Measurements from ENCODE around the gene VKORC1L1.
"Not testable (repeated sequence)": the region's sequence is repeated elsewhere in the genome, so short reads cannot be mapped to it uniquely, and the experiment has no call there.

VKORC1L1 gene

DNA sequence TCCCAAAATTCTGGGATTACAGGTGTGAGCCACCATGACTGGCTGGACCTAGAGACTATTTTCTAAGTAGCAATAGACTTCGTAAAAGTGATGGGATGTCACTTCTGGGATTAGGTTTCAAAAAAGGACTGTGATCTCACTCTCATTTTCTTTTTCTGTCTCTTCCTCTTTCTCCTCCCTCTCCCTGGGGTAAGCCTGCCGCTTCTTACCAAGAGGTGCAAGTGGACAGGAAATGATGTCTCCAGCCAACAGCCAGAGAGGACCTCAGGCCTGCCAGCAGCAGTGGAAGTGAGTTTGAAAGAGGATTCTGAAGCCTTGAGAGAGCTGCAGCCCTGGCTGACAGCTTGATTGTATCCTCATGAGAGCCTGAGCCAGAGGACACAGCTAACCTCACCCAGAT lies 1.4 kb upstream of the VKORC1L1 start:
- not testable (repeated sequence) for H3K9me3 Mint-ChIP-seq; H3K4me1 Mint-ChIP-seq; DNase-seq (ENCODE audit: low spot score in 2 of 2); H3K4me3 Mint-ChIP-seq; H3K27ac Mint-ChIP-seq; ATAC-seq
- peaks cover 14% of the 10 kb centered on the region for H3K36me3 Mint-ChIP-seq

DNA sequence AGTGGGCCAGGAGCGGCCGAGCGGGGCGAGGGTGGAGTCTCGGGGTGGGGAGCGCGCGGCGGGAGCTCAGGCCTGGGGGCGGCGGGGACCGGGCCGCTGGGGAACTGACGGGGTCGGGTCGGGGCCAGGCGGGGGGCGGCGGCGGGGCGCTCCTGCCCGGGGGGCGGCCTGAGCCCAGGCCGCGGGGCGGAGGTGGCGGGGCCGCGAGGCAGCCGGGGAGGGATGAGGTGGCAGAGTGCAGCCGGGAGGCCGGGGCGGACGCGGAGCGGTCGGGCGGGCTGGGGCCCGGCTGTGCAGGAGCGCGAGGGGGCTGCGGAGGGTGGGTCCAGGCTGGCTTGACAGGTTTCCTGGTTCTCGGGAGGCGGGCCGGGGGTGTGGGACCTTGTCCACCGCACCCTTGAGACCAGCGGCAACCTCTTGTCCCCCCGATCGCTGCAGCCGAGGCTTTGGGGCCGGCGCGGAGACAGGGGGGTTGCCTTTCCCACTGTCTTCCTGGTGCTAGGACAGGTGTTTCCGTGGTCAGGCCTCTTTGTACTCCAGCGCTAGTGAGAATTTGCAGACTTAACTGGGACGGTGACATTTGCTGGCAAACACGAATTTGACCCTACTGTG lies 814 bp downstream of the VKORC1L1 start:
- H3K4me3 Mint-ChIP-seq: peak overlapping the region; percentile 70
- H3K36me3 Mint-ChIP-seq: peaks cover 14% of the 10 kb centered on the region
- ATAC-seq: peak; percentile 68
- peak in 1 of 2 donors; percentile 75 for DNase-seq (ENCODE audit: low spot score in 2 of 2)
- H3K9me3 Mint-ChIP-seq, H3K27ac Mint-ChIP-seq, H3K4me1 Mint-ChIP-seq: not testable (repeated sequence)

DNA sequence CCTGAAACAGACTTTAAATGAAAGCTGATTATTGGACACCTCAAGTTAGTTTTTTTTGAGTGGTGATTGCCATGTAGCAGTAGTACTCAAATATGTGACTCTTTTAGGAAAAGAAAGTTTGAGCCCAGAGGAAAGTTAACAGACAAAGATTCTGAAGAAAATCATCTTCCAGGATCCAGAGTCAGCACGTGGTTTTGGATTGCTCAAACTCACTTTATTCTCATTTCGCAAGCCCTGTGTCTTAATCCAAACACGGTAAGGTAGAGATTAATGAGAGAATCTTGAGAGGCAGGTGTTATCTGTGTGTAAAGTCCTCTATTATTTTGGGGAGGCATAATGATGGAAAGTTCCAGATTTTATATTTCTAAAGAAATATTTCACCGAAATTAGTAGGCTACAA lies 2.8 kb downstream of the VKORC1L1 start:
- not testable (repeated sequence) for H3K27ac Mint-ChIP-seq; DNase-seq (ENCODE audit: low spot score in 2 of 2); H3K9me3 Mint-ChIP-seq; ATAC-seq; H3K4me3 Mint-ChIP-seq
- H3K36me3 Mint-ChIP-seq: peaks cover 21% of the 10 kb centered on the region
- H3K4me1 Mint-ChIP-seq: peaks cover 14% of the 10 kb centered on the region

DNA sequence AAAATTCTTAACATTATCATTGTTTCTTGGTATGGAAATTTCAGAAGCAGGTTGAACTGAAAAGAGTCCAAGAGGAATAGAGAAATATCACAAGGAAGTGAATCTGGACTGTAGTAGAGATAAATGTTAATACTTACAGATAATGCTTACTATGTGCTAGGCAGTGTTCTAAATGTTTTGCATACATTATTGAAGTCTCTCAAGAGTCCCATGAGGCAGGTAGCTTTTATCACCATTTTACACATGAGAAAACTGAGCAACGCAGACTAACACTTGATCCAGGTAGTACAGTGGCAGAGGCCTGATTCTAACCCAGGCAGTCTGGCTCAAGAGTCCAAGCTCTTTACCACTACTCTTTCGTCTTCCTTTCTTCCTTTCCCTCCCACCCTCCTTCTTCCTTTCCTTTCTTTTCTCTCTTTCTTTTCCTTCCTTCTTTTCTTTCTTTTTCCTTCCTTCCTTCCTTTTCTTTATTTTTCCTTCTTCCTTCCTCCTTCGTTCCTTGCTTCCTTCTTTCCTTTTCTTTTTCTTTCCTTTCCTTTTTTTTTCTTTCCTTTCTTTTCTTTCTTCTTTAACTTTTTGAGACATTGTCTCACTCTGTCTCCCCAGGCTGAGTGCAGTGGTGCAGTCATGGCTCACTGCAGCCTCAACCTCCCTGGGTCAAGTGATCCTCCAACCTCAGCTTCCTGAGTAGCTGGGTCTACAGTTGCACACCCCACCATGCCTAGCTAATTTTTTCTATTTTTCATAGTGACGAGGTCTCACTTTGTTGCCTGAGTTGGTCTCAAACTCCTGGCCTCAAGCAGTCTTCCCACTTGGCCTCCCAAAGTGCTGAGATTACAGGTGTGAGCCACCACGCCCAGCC lies 6.6 kb downstream of the VKORC1L1 start:
- H3K4me3 Mint-ChIP-seq; H3K9me3 Mint-ChIP-seq; ATAC-seq; DNase-seq (ENCODE audit: low spot score in 2 of 2): not testable (repeated sequence)
- Mint-ChIP-seq H3K36me3 (peaks cover 16% of the 10 kb centered on the region), H3K27ac (peak overlapping the region; percentile 8), H3K4me1 (peaks cover 14% of the 10 kb centered on the region)

DNA sequence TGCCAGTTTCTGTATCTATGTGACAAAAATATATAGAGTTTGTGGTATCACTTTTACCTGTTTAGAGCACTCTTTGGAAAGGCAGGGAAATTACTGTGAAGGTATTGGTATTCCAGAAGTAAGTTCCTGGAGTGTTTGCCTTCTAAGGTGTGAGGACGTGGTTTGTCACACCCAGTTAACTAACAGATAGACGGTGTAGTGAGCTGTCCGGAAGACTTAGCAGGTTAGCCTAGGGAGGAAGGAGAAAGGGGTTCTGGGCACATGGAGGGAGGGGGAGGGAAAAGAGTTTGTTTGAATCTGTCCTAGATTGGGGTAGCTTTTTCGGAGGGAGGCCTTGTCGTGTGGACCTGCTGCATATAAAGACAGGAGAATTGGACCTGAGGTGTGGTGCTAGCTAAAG lies 7.4 kb downstream of the VKORC1L1 start:
- H3K4me3 Mint-ChIP-seq; ATAC-seq; H3K9me3 Mint-ChIP-seq; DNase-seq (ENCODE audit: low spot score in 2 of 2): not testable (repeated sequence)
- peaks cover 16% of the 10 kb centered on the region for H3K36me3 Mint-ChIP-seq
- H3K4me1 Mint-ChIP-seq: peaks cover 14% of the 10 kb centered on the region
- H3K27ac Mint-ChIP-seq: peak overlapping the region; percentile 8

DNA sequence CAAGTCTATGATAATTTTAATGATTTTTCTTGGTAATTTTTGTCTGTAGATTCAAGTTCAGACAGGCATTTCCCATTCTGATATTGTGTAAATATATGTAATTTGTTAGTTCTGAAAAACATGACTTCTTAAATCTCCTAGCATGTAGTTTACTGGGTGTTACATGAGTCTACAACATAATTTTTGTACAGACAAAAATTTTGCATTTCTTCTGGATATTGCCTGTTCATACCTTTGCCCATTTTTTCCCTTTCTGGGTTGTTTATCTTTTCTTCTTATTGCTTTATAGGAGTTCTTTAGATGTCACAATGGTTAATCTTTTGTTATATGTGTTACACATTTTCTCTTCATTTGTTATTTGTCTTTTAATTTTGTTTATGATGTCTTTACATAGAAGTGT lies 12.1 kb downstream of the VKORC1L1 start:
- H3K27ac Mint-ChIP-seq; H3K9me3 Mint-ChIP-seq; H3K4me3 Mint-ChIP-seq; DNase-seq (ENCODE audit: low spot score in 2 of 2); ATAC-seq: not testable (repeated sequence)
- peaks cover 14% of the 10 kb centered on the region for H3K36me3 Mint-ChIP-seq
- peaks cover 26% of the 10 kb centered on the region for H3K4me1 Mint-ChIP-seq

DNA sequence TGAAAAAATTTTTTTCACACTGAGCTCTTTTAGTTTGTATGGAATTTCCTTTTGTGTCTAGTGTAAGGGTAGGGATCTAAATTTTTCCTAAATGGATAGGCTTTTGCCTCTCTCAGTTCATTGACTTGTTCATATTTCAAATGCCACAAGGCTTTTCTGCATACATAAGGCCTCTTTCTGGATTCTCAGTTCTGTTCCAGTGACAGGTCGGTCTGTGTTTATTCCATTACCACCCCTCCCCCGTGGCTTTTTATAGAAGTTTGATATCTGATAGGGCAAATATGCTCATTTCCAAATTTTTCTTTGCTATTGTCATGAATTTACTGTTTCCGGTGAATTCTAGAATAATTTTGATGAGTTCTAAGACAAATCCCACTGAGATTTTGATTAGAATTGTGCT lies 12.7 kb downstream of the VKORC1L1 start:
- H3K9me3 Mint-ChIP-seq; DNase-seq (ENCODE audit: low spot score in 2 of 2); ATAC-seq; H3K4me3 Mint-ChIP-seq; H3K27ac Mint-ChIP-seq: not testable (repeated sequence)
- Mint-ChIP-seq H3K36me3 (peaks cover 19% of the 10 kb centered on the region), H3K4me1 (peaks cover 21% of the 10 kb centered on the region)

DNA sequence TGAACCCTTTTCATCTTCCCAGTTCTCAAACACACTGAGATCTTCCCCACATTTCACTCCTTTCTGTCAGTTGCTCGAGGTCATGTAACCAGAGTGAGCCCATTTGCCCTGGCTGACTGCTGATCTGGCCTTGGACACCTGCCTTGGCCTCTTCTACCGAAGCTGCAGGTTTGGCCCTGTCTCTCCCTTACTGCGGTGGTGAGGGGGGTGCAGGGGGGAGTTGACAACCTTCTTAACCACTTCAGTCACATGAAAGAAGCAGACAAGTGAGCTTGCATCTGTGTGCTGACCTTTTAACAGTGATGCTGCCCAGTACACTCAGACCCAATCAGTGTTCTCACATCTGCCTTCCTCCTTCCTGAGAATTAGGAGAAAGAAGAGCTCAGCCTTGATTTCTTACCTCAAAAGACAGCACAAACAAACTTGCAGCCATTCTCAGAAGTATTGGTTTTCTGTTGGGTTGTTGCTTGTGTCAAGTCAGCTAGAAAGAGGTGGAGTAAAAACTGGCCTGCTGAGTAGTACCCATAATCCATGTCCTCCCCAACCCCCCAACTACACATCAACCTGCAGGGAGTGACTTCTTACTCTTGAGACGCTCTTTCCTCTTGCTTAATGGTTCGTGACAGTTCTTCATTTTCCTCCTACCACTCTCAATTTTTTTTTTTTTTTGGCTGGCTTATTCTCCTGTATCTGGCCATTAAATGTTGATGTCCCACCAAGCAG lies 15.7 kb downstream of the VKORC1L1 start:
- H3K27ac Mint-ChIP-seq: not testable (repeated sequence)

DNA sequence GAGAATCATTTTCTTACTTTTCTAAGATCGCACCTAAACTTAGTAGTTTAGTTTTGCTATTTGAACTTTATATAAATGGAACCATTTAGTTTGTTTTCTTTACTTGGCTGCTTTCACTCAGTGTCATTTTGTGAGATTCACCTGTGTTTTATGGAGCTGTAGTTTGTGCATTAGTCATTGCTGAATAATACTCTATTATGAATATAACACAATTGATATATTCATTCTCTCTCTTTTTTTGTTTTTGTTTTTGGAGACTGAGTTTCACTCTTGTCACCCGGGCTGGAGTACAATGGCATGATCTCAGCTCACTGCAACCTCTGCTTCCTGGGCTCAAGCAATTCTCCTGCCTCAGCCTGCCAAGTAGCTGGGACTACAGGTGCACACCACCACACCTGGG lies 16.8 kb downstream of the VKORC1L1 start:
- not testable (repeated sequence) for H3K9me3 Mint-ChIP-seq; H3K27ac Mint-ChIP-seq; DNase-seq (ENCODE audit: low spot score in 2 of 2); ATAC-seq; H3K4me3 Mint-ChIP-seq
- peaks cover 26% of the 10 kb centered on the region for H3K4me1 Mint-ChIP-seq
- peaks cover 43% of the 10 kb centered on the region for H3K36me3 Mint-ChIP-seq

More for the DNA sequence above, 15.7 kb downstream of the VKORC1L1 start:
- not testable (repeated sequence) for H3K4me3 Mint-ChIP-seq; DNase-seq (ENCODE audit: low spot score in 2 of 2); H3K9me3 Mint-ChIP-seq; ATAC-seq
- H3K4me1 Mint-ChIP-seq: peaks cover 26% of the 10 kb centered on the region
- H3K36me3 Mint-ChIP-seq: peaks cover 37% of the 10 kb centered on the region

DNA sequence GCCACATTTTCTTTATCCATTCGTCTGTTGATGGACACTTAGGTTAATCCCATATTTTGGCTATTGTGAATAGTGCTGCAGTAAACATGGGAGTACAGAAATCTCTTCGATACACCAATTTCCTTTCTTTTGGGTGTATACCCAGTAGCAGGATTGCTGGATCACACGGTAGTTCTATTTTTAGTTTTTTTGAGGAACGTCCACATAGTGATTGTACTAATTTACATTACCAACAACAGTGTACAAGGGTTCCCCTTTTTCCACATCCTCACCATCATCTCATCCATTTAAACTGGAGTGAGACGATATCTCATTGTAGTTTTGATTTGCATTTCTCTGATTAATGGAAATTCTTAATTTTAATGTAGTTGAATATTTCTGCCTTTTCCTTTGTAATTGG lies 19.3 kb downstream of the VKORC1L1 start:
- Mint-ChIP-seq H3K4me3 (no peak overlapping the region), H3K27ac (no peak overlapping the region), H3K4me1 (peaks cover 26% of the 10 kb centered on the region), H3K9me3 (no peaks in the 10 kb centered on the region), H3K36me3 (peaks cover 32% of the 10 kb centered on the region)
- DNase-seq (ENCODE audit: low spot score in 2 of 2): no peak
- no peak for ATAC-seq

DNA sequence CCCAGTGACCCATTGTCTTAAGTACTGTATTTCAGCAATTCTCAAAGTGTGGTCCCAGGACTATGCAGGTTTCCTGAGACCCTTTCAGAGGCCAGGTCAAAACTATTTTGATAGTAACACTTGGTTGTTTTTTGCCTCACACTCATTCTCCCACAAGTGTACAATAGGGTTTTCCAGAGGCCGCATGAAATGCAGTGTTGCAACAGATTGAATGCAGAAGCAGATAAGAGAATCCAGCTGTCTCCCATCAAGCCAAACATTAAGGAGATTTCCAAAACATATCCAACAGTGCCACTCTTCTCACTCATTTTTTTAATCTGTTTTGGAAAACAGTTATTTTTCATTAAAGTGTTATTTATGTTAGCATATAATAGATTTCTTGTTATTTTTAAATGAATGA lies 20.0 kb downstream of the VKORC1L1 start:
- Mint-ChIP-seq H3K4me3 (no peak overlapping the region), H3K36me3 (peaks cover 32% of the 10 kb centered on the region), H3K4me1 (peaks cover 26% of the 10 kb centered on the region), H3K27ac (no peak overlapping the region), H3K9me3 (no peaks in the 10 kb centered on the region)
- no peak for ATAC-seq
- no peak for DNase-seq (ENCODE audit: low spot score in 2 of 2)

DNA sequence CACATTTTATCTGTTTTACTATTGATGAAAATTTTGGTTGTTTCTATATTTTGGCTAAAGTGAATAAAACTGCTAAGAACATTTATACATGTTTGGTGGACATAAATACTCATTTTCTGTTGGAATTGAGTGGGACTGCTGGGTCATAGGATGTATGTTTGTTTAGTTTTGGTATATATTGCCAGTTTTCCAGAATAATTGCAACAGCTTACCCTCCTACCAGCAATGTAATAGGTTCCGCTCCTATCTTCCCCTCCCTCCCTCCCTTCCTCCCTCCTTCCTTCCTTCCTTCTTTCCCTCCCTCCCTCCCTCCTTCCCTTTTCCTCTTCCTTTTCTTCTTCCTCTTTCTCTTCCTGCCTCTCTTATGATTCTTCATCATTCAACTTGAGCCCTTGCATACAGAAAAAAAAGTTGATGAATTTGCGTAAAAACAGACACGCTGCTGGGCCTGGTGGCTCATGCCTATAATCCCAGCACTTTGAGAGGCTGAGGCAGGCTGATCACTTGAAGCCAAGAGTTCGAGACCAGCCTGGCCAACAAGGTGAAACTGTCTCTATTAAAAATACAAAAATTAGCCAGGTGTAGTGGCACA lies 23.5 kb downstream of the VKORC1L1 start:
- Mint-ChIP-seq H3K4me3 (no peak overlapping the region), H3K9me3 (no peaks in the 10 kb centered on the region), H3K4me1 (peaks cover 6% of the 10 kb centered on the region), H3K27ac (no peak overlapping the region), H3K36me3 (peaks cover 26% of the 10 kb centered on the region)
- no peak for ATAC-seq
- no peak for DNase-seq (ENCODE audit: low spot score in 2 of 2)

DNA sequence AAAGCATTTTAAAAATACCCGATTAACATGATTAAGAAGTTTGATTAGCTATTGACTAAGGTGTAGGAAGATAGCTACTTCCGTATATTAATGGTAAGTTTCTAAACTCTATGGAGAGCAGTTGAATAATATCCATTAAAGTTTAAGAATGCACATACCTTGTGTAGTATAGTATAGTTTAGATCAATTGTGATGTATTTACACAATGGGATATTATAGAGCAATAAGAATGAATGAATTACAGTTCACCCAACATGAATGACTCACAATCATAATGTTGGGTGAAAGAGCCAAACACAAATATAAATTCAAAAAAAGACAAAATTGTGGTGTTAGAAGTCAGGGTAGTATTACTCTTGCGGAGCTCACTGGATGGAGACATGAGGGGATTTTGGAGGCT lies 24.4 kb downstream of the VKORC1L1 start:
- not testable (repeated sequence) for H3K9me3 Mint-ChIP-seq; H3K4me1 Mint-ChIP-seq; ATAC-seq; DNase-seq (ENCODE audit: low spot score in 2 of 2); H3K27ac Mint-ChIP-seq; H3K4me3 Mint-ChIP-seq
- H3K36me3 Mint-ChIP-seq: peaks cover 23% of the 10 kb centered on the region

DNA sequence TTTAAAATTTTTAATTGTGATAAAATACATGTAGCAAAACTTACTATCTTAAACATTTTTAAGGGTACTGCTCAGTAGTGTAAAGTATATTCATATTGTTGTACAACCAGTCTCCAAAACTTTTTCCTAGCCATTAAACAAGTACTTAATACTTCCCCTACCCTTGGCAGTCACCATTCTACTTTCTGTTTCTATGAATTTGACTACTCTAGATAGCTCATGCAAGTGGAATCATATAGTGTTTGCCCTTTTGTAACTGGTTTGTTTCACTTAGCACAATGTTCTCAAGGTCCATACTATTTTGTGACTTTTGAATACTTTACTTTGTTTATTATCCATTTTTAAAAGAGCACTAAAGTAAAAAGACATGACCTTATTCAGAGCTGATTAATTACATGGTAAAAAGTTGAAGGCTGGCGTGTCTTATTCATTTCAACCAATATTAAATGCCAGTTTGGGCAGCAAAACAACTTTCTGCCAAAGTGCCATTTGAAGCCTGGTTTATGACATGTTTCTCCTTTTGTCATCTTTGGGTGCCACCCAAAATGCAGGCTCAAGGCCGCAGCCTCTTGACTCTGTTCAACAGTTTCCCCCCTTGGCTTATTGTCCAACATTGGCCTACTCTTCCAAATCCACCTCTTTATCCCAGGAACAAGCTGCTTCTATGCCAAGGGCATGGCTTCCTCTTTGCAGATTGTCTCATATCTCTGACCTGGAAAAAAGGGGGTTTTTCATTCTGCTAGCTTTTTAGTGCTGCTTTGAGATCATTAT lies 26.0 kb downstream of the VKORC1L1 start:
- H3K9me3 Mint-ChIP-seq: not testable (repeated sequence)

More for the DNA sequence above, 26.0 kb downstream of the VKORC1L1 start:
- H3K4me3 Mint-ChIP-seq; H3K27ac Mint-ChIP-seq; H3K4me1 Mint-ChIP-seq; DNase-seq (ENCODE audit: low spot score in 2 of 2); ATAC-seq: not testable (repeated sequence)
- peaks cover 21% of the 10 kb centered on the region for H3K36me3 Mint-ChIP-seq
